Thyroid gland (tissue), 4 donors: ENCODE results near the gene ACVR2A.

Experiments
- POLR2A ChIP-seq, 2 donors: fragments of 450-650 bp; IDR thresholded peaks; one replicate each; pipeline ENCODE4 v1.6.1; 2017; ENCODE audit warnings: antibody characterized with exemption in 2 of 2, mild to moderate bottlenecking in 2 of 2, moderate library complexity in 1 of 2
- TF ChIP-seq, protein P1 (sequence below), 6 experiments: fragments of 200-600 bp in 3 of 6; fragments of 450-650 bp in 3 of 6; sonication (generic) in 3 of 6; IDR thresholded peaks; one replicate each; pipeline ENCODE4 v1.5.1; 2016 to 2019; ENCODE audit warnings: antibody characterized with exemption in 6 of 6, mild to moderate bottlenecking in 2 of 6, inconsistent platforms in 1 of 6, moderate library complexity in 1 of 6

DNA sequence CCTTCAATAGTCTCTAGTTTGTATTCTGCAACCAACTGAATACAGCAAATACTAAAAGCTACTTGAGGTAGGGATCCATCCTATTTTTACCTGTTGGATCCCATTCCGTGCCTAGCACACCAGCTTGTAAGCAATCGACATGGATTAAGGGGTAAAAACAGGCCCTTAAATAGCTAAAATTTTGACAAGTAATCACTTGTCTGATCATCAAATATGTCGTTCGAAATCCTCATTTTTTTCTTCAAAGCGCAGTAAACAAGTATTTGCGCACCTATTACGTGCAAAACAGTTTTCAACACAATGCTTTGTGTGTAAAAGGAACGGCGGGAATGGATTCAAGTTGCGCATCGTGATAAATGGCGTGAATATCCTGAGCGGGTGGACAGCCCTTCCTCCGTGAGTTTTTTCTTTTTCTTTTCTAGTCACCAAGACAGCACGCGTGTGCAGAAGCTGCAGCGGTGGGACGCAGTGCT lies 1.4 kb upstream of the ACVR2A start:
- no peak for TF ChIP-seq POLR2A (IDR thresholded peaks at IDR 0.05)
- TF ChIP-seq, protein P1, sequence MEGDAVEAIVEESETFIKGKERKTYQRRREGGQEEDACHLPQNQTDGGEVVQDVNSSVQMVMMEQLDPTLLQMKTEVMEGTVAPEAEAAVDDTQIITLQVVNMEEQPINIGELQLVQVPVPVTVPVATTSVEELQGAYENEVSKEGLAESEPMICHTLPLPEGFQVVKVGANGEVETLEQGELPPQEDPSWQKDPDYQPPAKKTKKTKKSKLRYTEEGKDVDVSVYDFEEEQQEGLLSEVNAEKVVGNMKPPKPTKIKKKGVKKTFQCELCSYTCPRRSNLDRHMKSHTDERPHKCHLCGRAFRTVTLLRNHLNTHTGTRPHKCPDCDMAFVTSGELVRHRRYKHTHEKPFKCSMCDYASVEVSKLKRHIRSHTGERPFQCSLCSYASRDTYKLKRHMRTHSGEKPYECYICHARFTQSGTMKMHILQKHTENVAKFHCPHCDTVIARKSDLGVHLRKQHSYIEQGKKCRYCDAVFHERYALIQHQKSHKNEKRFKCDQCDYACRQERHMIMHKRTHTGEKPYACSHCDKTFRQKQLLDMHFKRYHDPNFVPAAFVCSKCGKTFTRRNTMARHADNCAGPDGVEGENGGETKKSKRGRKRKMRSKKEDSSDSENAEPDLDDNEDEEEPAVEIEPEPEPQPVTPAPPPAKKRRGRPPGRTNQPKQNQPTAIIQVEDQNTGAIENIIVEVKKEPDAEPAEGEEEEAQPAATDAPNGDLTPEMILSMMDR (IDR thresholded peaks at IDR 0.05): no peak
